Trophoblast cell (in vitro differentiated cells and primary cell): ENCODE results near the gene R3HCC1L.
A peak's percentile ranks its signal among the peaks of the same experiment; 100 is the strongest.

Experiments
- DNase-seq, 2 donors: peaks; one replicate each; pipeline ENCODE4 v3.0.0-alpha.2; 2016
- H2AFZ ChIP-seq: 2 replicates; pipeline ENCODE4 v1.6.1; 2013; ENCODE audit warnings: low read length, moderate library complexity, mild to moderate bottlenecking; ENCODE audit not compliant: insufficient read depth, poor library complexity
- H2AK5ac ChIP-seq: 2 replicates; pipeline ENCODE4 v1.6.1; 2013; ENCODE audit warnings: mild to moderate bottlenecking, low read length
- H2BK120ac ChIP-seq: 2 replicates; pipeline ENCODE4 v1.6.1; 2013; ENCODE audit warnings: low read length, mild to moderate bottlenecking, moderate library complexity; ENCODE audit not compliant: insufficient read depth, poor library complexity
- H2BK12ac ChIP-seq: 2 replicates; pipeline ENCODE4 v1.6.1; 2013; ENCODE audit warnings: mild to moderate bottlenecking, low read length, moderate library complexity
- H2BK5ac ChIP-seq: 2 replicates; pipeline ENCODE4 v1.6.1; 2013; ENCODE audit warnings: low read length, low read depth, moderate library complexity, mild to moderate bottlenecking; ENCODE audit not compliant: poor library complexity
- H3K14ac ChIP-seq: 2 replicates; pipeline ENCODE4 v1.6.1; 2013; ENCODE audit warnings: mild to moderate bottlenecking, low read length
- H3K18ac ChIP-seq: 2 replicates; pipeline ENCODE4 v1.6.1; 2013; ENCODE audit warnings: mild to moderate bottlenecking, low read length
- H3K23ac ChIP-seq: 2 replicates; pipeline ENCODE4 v1.6.1; 2013; ENCODE audit warnings: low read length
- H3K27ac ChIP-seq: 2 replicates; pipeline ENCODE4 v1.5.1; 2013; ENCODE audit warnings: low read depth, mild to moderate bottlenecking, inconsistent platforms, low read length, moderate library complexity
- H3K27me3 ChIP-seq: 2 replicates; pipeline ENCODE4 v1.6.1; 2013; ENCODE audit warnings: inconsistent platforms, mild to moderate bottlenecking, low read length, moderate library complexity; ENCODE audit not compliant: insufficient read depth
- H3K36me3 ChIP-seq, 2 experiments: 1 replicate in 1 of 2; 2 replicates in 1 of 2; pipeline ENCODE4 v1.6.1; 2013; ENCODE audit warnings: low read length in 2 of 2, mild to moderate bottlenecking in 2 of 2, moderate library complexity in 1 of 2; ENCODE audit not compliant: insufficient read depth in 2 of 2, control insufficient read depth in 1 of 2
- H3K4ac ChIP-seq: 2 replicates; pipeline ENCODE4 v1.6.1; 2013; ENCODE audit warnings: low read depth, mild to moderate bottlenecking, low read length, moderate library complexity
- H3K4me1 ChIP-seq, 2 experiments: 1 replicate in 1 of 2; 2 replicates in 1 of 2; pipeline ENCODE4 v1.6.1; 2013; ENCODE audit warnings: low read length in 2 of 2, mild to moderate bottlenecking in 2 of 2, moderate library complexity in 1 of 2; ENCODE audit not compliant: insufficient read depth in 2 of 2, control insufficient read depth in 1 of 2
- H3K4me2 ChIP-seq: 2 replicates; pipeline ENCODE4 v1.6.1; 2013; ENCODE audit warnings: inconsistent platforms, mild to moderate bottlenecking, low read length, moderate library complexity
- H3K4me3 ChIP-seq: 2 replicates; pipeline ENCODE4 v1.5.1; 2013; ENCODE audit warnings: mild to moderate bottlenecking, low read depth, low read length, inconsistent platforms
- H3K79me1 ChIP-seq: one replicate; pipeline ENCODE4 v1.6.1; 2013; ENCODE audit warnings: low read length
- H3K79me2 ChIP-seq: 2 replicates; pipeline ENCODE4 v1.6.1; 2013; ENCODE audit warnings: low read length, mild to moderate bottlenecking; ENCODE audit not compliant: control insufficient read depth, insufficient read depth, poor library complexity
- H3K9ac ChIP-seq: 2 replicates; pipeline ENCODE4 v1.6.1; 2013; ENCODE audit warnings: mild to moderate bottlenecking, low read length
- H3K9me3 ChIP-seq: 2 replicates; pipeline ENCODE4 v1.6.1; 2013; ENCODE audit warnings: low read depth, mild to moderate bottlenecking, control low read depth, inconsistent platforms, low read length; ENCODE audit not compliant: insufficient read depth
- H4K12ac ChIP-seq: 2 replicates; pipeline ENCODE4 v1.6.1; 2013; ENCODE audit warnings: low read depth, mild to moderate bottlenecking, low read length, moderate library complexity
- H4K8ac ChIP-seq: 2 replicates; pipeline ENCODE4 v1.6.1; 2013; ENCODE audit warnings: low read depth, mild to moderate bottlenecking, low read length, moderate library complexity
- H4K91ac ChIP-seq: one replicate; pipeline ENCODE4 v1.6.1; 2013; ENCODE audit warnings: low read depth, mild to moderate bottlenecking, low read length, moderate library complexity
- WGBS: extraction: QIAGEN DNeasy Blood & Tissue Kit; methylation state at CpG from one replicate; pipeline ENCODE4 v1.1.7; 2013; ENCODE audit warnings: missing lambda C conversion rate; ENCODE audit not compliant: insufficient read length, insufficient coverage; ENCODE audit errors: extremely low coverage; 5-methylcytosine and 5-hydroxymethylcytosine counted together

The R3HCC1L gene

DNA sequence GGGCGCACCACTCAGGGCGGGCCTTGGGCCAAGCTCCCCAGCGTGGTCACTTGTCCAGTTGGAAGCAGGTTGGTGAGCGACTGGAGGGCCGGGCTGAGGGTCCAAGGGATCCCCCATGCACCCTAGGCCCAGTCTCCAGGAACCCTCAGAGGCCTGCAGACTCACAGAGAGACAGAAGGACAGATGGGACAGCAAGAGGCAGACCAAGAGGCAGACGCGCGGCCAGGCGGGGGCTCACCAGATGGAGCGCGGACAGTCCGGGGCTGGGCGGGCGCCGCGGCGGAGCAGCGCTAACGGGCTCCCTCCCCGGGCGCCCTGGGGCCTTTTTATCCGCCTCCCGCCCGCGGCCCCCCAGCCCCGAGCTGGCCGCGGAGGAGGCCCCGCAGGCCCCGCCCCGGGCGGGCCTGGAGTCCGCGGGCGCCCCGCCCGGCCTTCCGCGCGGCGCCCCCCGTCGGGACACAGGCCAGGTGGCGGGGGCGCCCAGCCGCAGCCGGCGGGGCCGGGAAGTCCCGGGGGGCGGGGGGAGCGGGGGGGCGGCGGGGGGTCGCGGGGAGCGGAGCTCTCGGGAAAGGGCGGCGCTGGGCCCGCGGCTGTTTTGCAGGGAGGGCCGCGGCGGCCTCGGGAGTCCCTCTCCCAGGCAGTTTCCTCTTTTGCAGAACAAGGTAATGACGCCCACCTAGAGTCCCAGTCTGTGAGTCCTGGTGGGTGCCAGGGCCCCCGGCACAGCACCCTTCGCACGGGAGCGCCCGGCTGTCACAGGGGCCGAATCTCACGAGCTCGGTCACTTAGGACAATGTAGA lies 133.6 kb downstream of the R3HCC1L start, which contains the start of gene LOXL4:
LOXL4 (minus strand) TSS at position 301 of the 800 bp plus-strand sequence. CDS start 5,175 bp downstream, outside the sequence.
- Histone ChIP-seq H2AK5ac (no peak within 1 kb of the TSS), H3K9me3 (no peaks in the 10 kb centered on the region), H3K4ac (no peak within 1 kb of the TSS), H3K36me3 (no peaks in the 10 kb centered on the region), H3K18ac (no peak within 1 kb of the TSS), H4K8ac (peak within 1 kb of the TSS; percentile 43), H3K4me3 (peak within 1 kb of the TSS; percentile 42), H3K79me2 (no peaks in the 10 kb centered on the region), H3K27ac (no peak within 1 kb of the TSS), H3K79me1 (peaks cover 7% of the 10 kb centered on the region), H2BK5ac (no peak within 1 kb of the TSS), H3K4me1 (peaks cover 18 to 22% of the 10 kb centered on the region in 2 experiments), H4K91ac (peak within 1 kb of the TSS; percentile 37), H3K9ac (no peak within 1 kb of the TSS), H2BK120ac (peak within 1 kb of the TSS; percentile 35), H2AFZ (peak within 1 kb of the TSS; percentile 58), H3K4me2 (peak within 1 kb of the TSS; percentile 75), H4K12ac (peak within 1 kb of the TSS; percentile 17), H3K14ac (peak within 1 kb of the TSS; percentile 4), H3K27me3 (no peaks in the 10 kb centered on the region), H2BK12ac (peak within 1 kb of the TSS; percentile 58), H3K23ac (no peak within 1 kb of the TSS)
- DNase-seq, result peak in 1 of 2 donors; percentile 25
- WGBS, result no CpG with 5 or more reads among the region's 75 CpGs

- no peak overlapping the region for H3K4ac ChIP-seq
- no CpG with 5 or more reads among the region's 17 CpGs for WGBS
Measured at GRCh38 chr10:98268694-98269431, 134.4 kb downstream of the R3HCC1L start.

DNA sequence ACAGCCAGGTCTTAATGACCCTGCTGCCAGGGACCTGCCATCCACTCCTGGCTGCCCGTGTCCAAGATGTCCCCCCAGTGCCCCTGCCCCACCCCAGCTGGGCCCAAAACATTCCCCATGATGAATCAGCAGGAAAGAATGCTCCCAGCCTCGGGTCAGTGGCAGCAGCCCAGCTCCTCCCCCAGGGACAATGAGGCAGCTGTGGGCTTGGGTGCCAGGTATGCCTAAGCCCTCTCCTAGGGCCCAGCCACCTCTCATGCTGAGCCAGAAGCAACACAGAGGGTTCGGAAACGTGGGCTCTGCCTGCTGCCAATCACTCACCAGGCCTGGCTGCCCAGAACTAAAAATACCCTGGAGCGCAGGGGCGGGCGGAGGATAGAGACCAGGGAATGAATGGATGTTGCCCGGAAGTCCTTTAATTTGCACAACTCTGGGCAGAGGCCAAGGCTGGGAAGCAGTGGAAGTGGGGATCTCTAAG lies 135.0 kb downstream of the R3HCC1L start:
- Histone ChIP-seq H3K23ac (no peak overlapping the region), H2BK120ac (peak overlapping the region; percentile 47), H3K4me1 (peaks cover 18 to 24% of the 10 kb centered on the region in 2 experiments), H4K8ac (no peak overlapping the region), H3K4ac (no peak overlapping the region), H3K4me3 (no peak overlapping the region), H3K9ac (no peak overlapping the region), H2BK5ac (no peak overlapping the region), H3K18ac (no peak overlapping the region), H2AFZ (no peak overlapping the region), H2BK12ac (no peak overlapping the region), H3K27me3 (no peaks in the 10 kb centered on the region), H3K4me2 (no peak overlapping the region), H4K91ac (peak overlapping the region; percentile 29), H3K27ac (no peak overlapping the region), H3K79me1 (peaks cover 7% of the 10 kb centered on the region), H3K79me2 (no peaks in the 10 kb centered on the region), H2AK5ac (no peak overlapping the region), H4K12ac (no peak overlapping the region), H3K14ac (no peak overlapping the region), H3K9me3 (no peaks in the 10 kb centered on the region), H3K36me3 (no peaks in the 10 kb centered on the region)
- no CpG with 5 or more reads among the region's 8 CpGs for WGBS
- peak; percentile 35 to 55 for DNase-seq

More at GRCh38 chr10:98268694-98269431, 134.4 kb downstream of the R3HCC1L start:
- Histone ChIP-seq H3K18ac (no peak overlapping the region), H3K4me3 (peak overlapping the region; percentile 42), H3K36me3 (no peaks in the 10 kb centered on the region), H3K9me3 (no peaks in the 10 kb centered on the region), H4K91ac (peak overlapping the region; percentile 33), H2AFZ (peak overlapping the region; percentile 58), H2BK120ac (peak overlapping the region; percentile 35), H3K14ac (no peak overlapping the region), H3K4me2 (peak overlapping the region; percentile 75), H2AK5ac (no peak overlapping the region), H2BK12ac (peak overlapping the region; percentile 58), H3K79me2 (no peaks in the 10 kb centered on the region), H4K8ac (peak overlapping the region; percentile 43), H3K9ac (no peak overlapping the region), H4K12ac (peak overlapping the region; percentile 17), H3K79me1 (peaks cover 7% of the 10 kb centered on the region), H3K4me1 (peaks cover 18 to 24% of the 10 kb centered on the region in 2 experiments), H3K27ac (no peak overlapping the region), H3K27me3 (no peaks in the 10 kb centered on the region), H2BK5ac (no peak overlapping the region), H3K23ac (no peak overlapping the region)
- DNase-seq, result peak; percentile 14 to 29

DNA sequence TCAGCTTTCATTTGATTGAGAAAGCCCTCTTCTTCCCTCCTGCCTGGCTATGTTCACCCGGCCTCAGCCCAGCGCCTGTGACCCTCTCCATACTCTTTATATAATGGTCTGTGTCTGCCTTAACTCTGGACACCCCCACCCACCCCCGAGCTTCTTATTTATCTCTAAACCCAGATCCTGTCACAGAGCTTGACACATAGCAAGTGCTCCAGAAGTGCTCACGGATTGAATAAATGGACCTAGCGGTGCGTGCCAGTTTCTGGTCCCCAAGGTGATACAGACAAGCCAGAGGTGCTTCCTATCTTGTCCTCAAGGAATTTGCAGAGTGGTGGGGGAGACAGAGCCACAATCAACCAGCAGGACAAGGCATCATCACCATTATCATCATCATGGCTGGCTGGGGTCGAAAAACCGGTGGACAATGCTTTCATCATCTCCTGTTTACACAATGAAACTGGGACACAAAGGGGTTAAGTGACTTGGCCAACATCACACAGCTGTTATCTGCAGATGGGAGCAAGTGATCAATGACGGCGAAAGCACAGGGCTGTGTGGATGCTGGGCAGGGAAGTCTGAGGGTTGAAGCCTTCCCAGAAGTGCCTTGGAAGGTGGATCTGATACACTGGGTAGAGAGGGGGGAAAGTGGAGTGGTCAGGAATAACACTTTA lies 135.8 kb downstream of the R3HCC1L start:
- no CpG with 5 or more reads among the region's 10 CpGs for WGBS
- H3K79me1 ChIP-seq, result peaks cover 7% of the 10 kb centered on the region
- H2AK5ac ChIP-seq, result no peak overlapping the region
- H3K14ac ChIP-seq, result no peak overlapping the region
- H3K27me3 ChIP-seq, result no peaks in the 10 kb centered on the region
- H4K8ac ChIP-seq, result no peak overlapping the region
- H3K27ac ChIP-seq, result no peak overlapping the region
- H2BK12ac ChIP-seq, result no peak overlapping the region
- H3K4me1 ChIP-seq, result peaks cover 18 to 24% of the 10 kb centered on the region in 2 experiments
- H2BK5ac ChIP-seq, result no peak overlapping the region
- no peaks in the 10 kb centered on the region for H3K79me2 ChIP-seq
- no peak overlapping the region for H4K12ac ChIP-seq
- DNase-seq, result no peak
- no peak overlapping the region for H3K18ac ChIP-seq
- H2AFZ ChIP-seq, result no peak overlapping the region
- no peaks in the 10 kb centered on the region for H3K9me3 ChIP-seq
- H3K36me3 ChIP-seq, result no peaks in the 10 kb centered on the region
- H2BK120ac ChIP-seq, result no peak overlapping the region
- H3K4me3 ChIP-seq, result no peak overlapping the region
- H3K23ac ChIP-seq, result no peak overlapping the region
- no peak overlapping the region for H3K9ac ChIP-seq
- peak overlapping the region; percentile 10 for H4K91ac ChIP-seq
- H3K4ac ChIP-seq, result no peak overlapping the region
- no peak overlapping the region for H3K4me2 ChIP-seq
